Endothelial cell of umbilical vein (primary cell): ENCODE data around the gene KCNIP3.

Source experiments
- POLR2A ChIP-seq: IDR thresholded peaks from 2 replicates; pipeline ENCODE4 v1.6.1; 2012; ENCODE audit warnings: low read depth, mild to moderate bottlenecking, control low read depth, low read length
- POLR2AphosphoS5 ChIP-seq: IDR thresholded peaks from 2 replicates; pipeline ENCODE4 v1.6.1; 2012; ENCODE audit warnings: low read depth, mild to moderate bottlenecking, control low read depth, low read length, moderate library complexity; ENCODE audit not compliant: insufficient read depth
- TF ChIP-seq, protein P1 (sequence below), 2 donors: IDR thresholded peaks; 1 replicate in 1 of 2; 2 replicates in 1 of 2; pipeline ENCODE4 v1.5.1; 2011; ENCODE audit warnings: low read length in 2 of 2, mild to moderate bottlenecking in 2 of 2, moderate library complexity in 2 of 2, control low read depth in 1 of 2, inconsistent platforms in 1 of 2, low read depth in 1 of 2; ENCODE audit not compliant: insufficient read depth in 1 of 2; ENCODE audit errors: extremely low read depth in 1 of 2

- TF ChIP-seq, protein P1, sequence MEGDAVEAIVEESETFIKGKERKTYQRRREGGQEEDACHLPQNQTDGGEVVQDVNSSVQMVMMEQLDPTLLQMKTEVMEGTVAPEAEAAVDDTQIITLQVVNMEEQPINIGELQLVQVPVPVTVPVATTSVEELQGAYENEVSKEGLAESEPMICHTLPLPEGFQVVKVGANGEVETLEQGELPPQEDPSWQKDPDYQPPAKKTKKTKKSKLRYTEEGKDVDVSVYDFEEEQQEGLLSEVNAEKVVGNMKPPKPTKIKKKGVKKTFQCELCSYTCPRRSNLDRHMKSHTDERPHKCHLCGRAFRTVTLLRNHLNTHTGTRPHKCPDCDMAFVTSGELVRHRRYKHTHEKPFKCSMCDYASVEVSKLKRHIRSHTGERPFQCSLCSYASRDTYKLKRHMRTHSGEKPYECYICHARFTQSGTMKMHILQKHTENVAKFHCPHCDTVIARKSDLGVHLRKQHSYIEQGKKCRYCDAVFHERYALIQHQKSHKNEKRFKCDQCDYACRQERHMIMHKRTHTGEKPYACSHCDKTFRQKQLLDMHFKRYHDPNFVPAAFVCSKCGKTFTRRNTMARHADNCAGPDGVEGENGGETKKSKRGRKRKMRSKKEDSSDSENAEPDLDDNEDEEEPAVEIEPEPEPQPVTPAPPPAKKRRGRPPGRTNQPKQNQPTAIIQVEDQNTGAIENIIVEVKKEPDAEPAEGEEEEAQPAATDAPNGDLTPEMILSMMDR (IDR thresholded peaks at IDR 0.05; ENCODE audit: extremely low read depth in 1 of 2, insufficient read depth in 1 of 2, low read depth in 1 of 2, low read length in 2 of 2) = no peak
- no peak for TF ChIP-seq POLR2AphosphoS5
- no peak for TF ChIP-seq POLR2A
These were observed 23.2 kb downstream of the KCNIP3 start for GRCh38 chr2:95320344-95320712.
